Suprapubic skin (tissue), 4 donors: ENCODE data around the gene CSMD2. TPM values are rescaled to one million over a fixed set of nuclear protein-coding genes. Genes with fewer than 3 reads are reported as not detected.

Source experiments
- DNase-seq, 2 donors: peaks; one replicate each; pipeline ENCODE4 v3.0.0-alpha.2; 2019; ENCODE audit warnings: low spot score in 2 of 2
- H3K27ac ChIP-seq: fragments of 200-600 bp; sonication (generic); one replicate; pipeline ENCODE4 v1.5.1; 2019
- H3K27me3 ChIP-seq: fragments of 200-600 bp; sonication (generic); one replicate; pipeline ENCODE4 v1.5.1; 2019
- H3K36me3 ChIP-seq: fragments of 200-600 bp; sonication (generic); one replicate; pipeline ENCODE4 v1.5.1; 2019
- H3K4me1 ChIP-seq: fragments of 200-600 bp; sonication (generic); one replicate; pipeline ENCODE4 v1.5.1; 2019
- H3K4me3 ChIP-seq: fragments of 200-600 bp; sonication (generic); one replicate; pipeline ENCODE4 v1.5.1; 2019; ENCODE audit warnings: mild to moderate bottlenecking
- H3K9me3 ChIP-seq: fragments of 200-600 bp; sonication (generic); one replicate; pipeline ENCODE4 v1.5.1; 2019
- CTCF ChIP-seq, 2 donors: fragments of 200-600 bp in 1 of 2; fragments of 450-650 bp in 1 of 2; sonication (generic) in 1 of 2; IDR thresholded peaks; one replicate each; pipeline ENCODE4 v1.5.1; 2016 to 2019; ENCODE audit warnings: antibody characterized with exemption in 2 of 2, mild to moderate bottlenecking in 1 of 2, moderate library complexity in 1 of 2
- EP300 ChIP-seq: sonication (generic); formaldehyde crosslinking; IDR thresholded peaks from one replicate; pipeline ENCODE4 v1.6.1; 2017; ENCODE audit warnings: antibody characterized with exemption
- POLR2A ChIP-seq, 2 donors: fragments of 450-650 bp; IDR thresholded peaks; one replicate each; pipeline ENCODE4 v1.6.1; 2017; ENCODE audit warnings: antibody characterized with exemption in 2 of 2, mild to moderate bottlenecking in 2 of 2, moderate library complexity in 2 of 2
- POLR2AphosphoS5 ChIP-seq, 3 donors: sonication (generic); formaldehyde crosslinking; IDR thresholded peaks; one replicate each; pipeline ENCODE4 v1.6.1; 2017; ENCODE audit warnings: antibody characterized with exemption in 3 of 3
- WGBS: methylation state at CpG from one replicate; pipeline ENCODE4 v1.1.5; 2018; 5-methylcytosine and 5-hydroxymethylcytosine counted together
- total RNA-seq, 4 donors: library from RNA; depleted of rRNA; stranded (reverse); fragments of >200 nt; gene quantifications; one replicate each; pipeline ENCODE4 v1.1.0, GENCODE V29; 2016

Gene CSMD2
- total RNA-seq, 4 donors from 2014 or later: 0.08 to 0.55 (median 0.13) TPM

GRCh38 chr1:34125721-34126380, 39.2 kb downstream of the CSMD2 start:
- Histone ChIP-seq H3K27me3 (peaks cover 12% of the 10 kb centered on the region), H3K4me3 (no peak overlapping the region), H3K27ac (no peak overlapping the region), H3K9me3 (no peaks in the 10 kb centered on the region), H3K36me3 (no peaks in the 10 kb centered on the region), H3K4me1 (no peaks in the 10 kb centered on the region)
- WGBS: 82% methylated on average over 5 of the region's 5 CpGs
- no peak for TF ChIP-seq EP300
- no peak for TF ChIP-seq POLR2A (IDR thresholded peaks at IDR 0.05)
- TF ChIP-seq POLR2AphosphoS5 (IDR thresholded peaks at IDR 0.05): no peak
- TF ChIP-seq CTCF (IDR thresholded peaks at IDR 0.05): no peak
- no peak for DNase-seq

- 82% methylated on average over 10 of the region's 10 CpGs for WGBS
- Histone ChIP-seq H3K36me3 (no peaks in the 10 kb centered on the region), H3K4me3 (no peak overlapping the region), H3K9me3 (peaks cover 9% of the 10 kb centered on the region), H3K27me3 (peaks cover 5% of the 10 kb centered on the region), H3K27ac (no peak overlapping the region), H3K4me1 (no peaks in the 10 kb centered on the region)
- TF ChIP-seq POLR2A (IDR thresholded peaks at IDR 0.05): no peak
- TF ChIP-seq EP300: no peak
- TF ChIP-seq CTCF (IDR thresholded peaks at IDR 0.05): no peak
- no peak for TF ChIP-seq POLR2AphosphoS5 (IDR thresholded peaks at IDR 0.05)
- no peak for DNase-seq
Observed at GRCh38 chr1:34122080-34122932, 42.7 kb downstream of the CSMD2 start.

GRCh38 chr1:34115233-34115632, 49.8 kb downstream of the CSMD2 start:
- Histone ChIP-seq H3K4me3 (no peak overlapping the region), H3K27ac (no peak overlapping the region), H3K27me3 (no peaks in the 10 kb centered on the region), H3K4me1 (no peaks in the 10 kb centered on the region), H3K36me3 (no peaks in the 10 kb centered on the region), H3K9me3 (peaks cover 21% of the 10 kb centered on the region)
- TF ChIP-seq POLR2AphosphoS5 (IDR thresholded peaks at IDR 0.05): no peak
- no peak for TF ChIP-seq EP300
- no peak for TF ChIP-seq CTCF (IDR thresholded peaks at IDR 0.05)
- TF ChIP-seq POLR2A (IDR thresholded peaks at IDR 0.05): no peak
- no peak for DNase-seq
- 91% methylated on average over 1 of the region's 1 CpG for WGBS

- H3K4me3 ChIP-seq: no peak overlapping the region
- no peak for DNase-seq
- no peaks in the 10 kb centered on the region for H3K4me1 ChIP-seq
- H3K27ac ChIP-seq: no peak overlapping the region
- no peaks in the 10 kb centered on the region for H3K36me3 ChIP-seq
- H3K9me3 ChIP-seq: peaks cover 17% of the 10 kb centered on the region
- TF ChIP-seq POLR2AphosphoS5 (IDR thresholded peaks at IDR 0.05) (no peak), POLR2A (IDR thresholded peaks at IDR 0.05) (no peak), CTCF (IDR thresholded peaks at IDR 0.05) (peak in 1 of 2 donors; percentile 31), EP300 (no peak)
- peaks cover under 1% of the 10 kb centered on the region for H3K27me3 ChIP-seq
- WGBS: 33% methylated on average over 1 of the region's 1 CpG
Observed at GRCh38 chr1:34113887-34114286, 51.1 kb downstream of the CSMD2 start.

- TF ChIP-seq EP300: no peak
- no peak for TF ChIP-seq CTCF (IDR thresholded peaks at IDR 0.05)
- no peak for TF ChIP-seq POLR2A (IDR thresholded peaks at IDR 0.05)
- TF ChIP-seq POLR2AphosphoS5 (IDR thresholded peaks at IDR 0.05): no peak
- no peak for DNase-seq
- no peaks in the 10 kb centered on the region for H3K36me3 ChIP-seq
- no peak overlapping the region for H3K4me3 ChIP-seq
- no peak overlapping the region for H3K27ac ChIP-seq
- H3K27me3 ChIP-seq: peaks cover 6% of the 10 kb centered on the region
- H3K9me3 ChIP-seq: peaks cover 12% of the 10 kb centered on the region
- 66% methylated on average over 2 of the region's 2 CpGs for WGBS
- H3K4me1 ChIP-seq: no peaks in the 10 kb centered on the region
Observed at GRCh38 chr1:34113362-34113761, 51.7 kb downstream of the CSMD2 start.
